HCT116 (cell line): Measurements from ENCODE around the gene EIF3L. TPM values are rescaled to one million over a fixed set of nuclear protein-coding genes. Genes with fewer than 3 reads are reported as not detected.

Experiments used
- ATAC-seq: fragments of 200-7000 bp; cut with Tn5 transposase; 2 replicates; pipeline ENCODE4 v1.9.1; 2020; ENCODE audit warnings: mild to moderate bottlenecking, moderate library complexity
- BruUV-seq: library from RNA; stranded (reverse); fragments of 400-500 nt; replicated peaks from 2 replicates; lab custom pipeline; 2021; lab: Mats Ljungman, UMichigan
- CTCF ChIA-PET: fragments of 300-600 bp; sonication (Branson Sonifier 250); formaldehyde crosslinking; loops from one replicate; lab custom pipeline; 2021; ENCODE audit warnings: antibody characterized with exemption; lab: Charles Lee
- POLR2A ChIA-PET: fragments of 300-600, 350-600 bp; sonication (Branson Sonifier 250); formaldehyde crosslinking; loops from one replicate; lab custom pipeline; 2021; ENCODE audit warnings: antibody characterized with exemption; lab: Charles Lee
- RAD21 ChIA-PET, 2 experiments: fragments of 300-600 bp; sonication (Branson Sonifier 250); formaldehyde crosslinking; loops; one replicate each; lab custom pipeline; 2023; ENCODE audit warnings: low total read pairs in 2 of 2; ENCODE audit not compliant: uncharacterized antibody in 2 of 2, unreplicated experiment in 2 of 2, low non-redundant PET in 1 of 2; lab: Charles Lee
- DNase-seq: peaks from one replicate; pipeline ENCODE4 v3.0.0-alpha.2; 2010; ENCODE audit warnings: low read depth, low spot score
- H2AFZ ChIP-seq: fragments of 200-600 bp; shearing (Covaris generic), sonication (generic); 2 replicates; pipeline ENCODE4 v1.6.1; 2017; ENCODE audit warnings: low read depth, mixed run types, mixed read lengths, antibody characterized with exemption, low read length; ENCODE audit not compliant: poor library complexity, severe bottlenecking
- H3K27ac ChIP-seq: 2 replicates; pipeline ENCODE4 v1.5.1; 2012; ENCODE audit warnings: low read depth, low read length
- H3K27me3 ChIP-seq: fragments of 200-600 bp; sonication (generic); 2 replicates; pipeline ENCODE4 v1.6.1; 2016; ENCODE audit warnings: mixed run types, low read length, mixed read lengths; ENCODE audit not compliant: insufficient read depth
- H3K36me3 ChIP-seq, 2 experiments: fragments of 200-500 bp in 1 of 2; fragments of 200-600 bp in 1 of 2; sonication (Bioruptor generic) in 1 of 2; sonication (generic) in 1 of 2; 2 replicates each; pipeline versions ENCODE4 v1.5.1 to v1.6.1; 2014 to 2016; ENCODE audit warnings: low read length in 2 of 2, inconsistent platforms in 1 of 2, mixed read lengths in 1 of 2, mixed run types in 1 of 2; ENCODE audit not compliant: insufficient read depth in 2 of 2, control insufficient read depth in 1 of 2
- H3K4me1 ChIP-seq, 2 experiments: fragments of 200-600 bp in 1 of 2; sonication (generic) in 1 of 2; 2 replicates each; pipeline versions ENCODE4 v1.5.1 to v1.6.1; 2012 to 2017; ENCODE audit warnings: low read length in 2 of 2, inconsistent platforms in 1 of 2, mild to moderate bottlenecking in 1 of 2, mixed read lengths in 1 of 2, mixed run types in 1 of 2, moderate library complexity in 1 of 2; ENCODE audit not compliant: insufficient read depth in 2 of 2, control insufficient read depth in 1 of 2
- H3K4me2 ChIP-seq: fragments of 200-600 bp; sonication (generic); 2 replicates; pipeline ENCODE4 v1.6.1; 2017; ENCODE audit warnings: mixed run types, low read length, mixed read lengths
- H3K4me3 ChIP-seq, 2 experiments: fragments of 200-600 bp in 1 of 2; sonication (generic) in 1 of 2; replicated peaks in 1 of 2; 2 replicates each; pipeline ENCODE4 v1.5.1; 2011 to 2016; ENCODE audit warnings: low read length in 2 of 2, control low read depth in 1 of 2, low read depth in 1 of 2, mild to moderate bottlenecking in 1 of 2, mixed read lengths in 1 of 2, mixed run types in 1 of 2
- H3K79me2 ChIP-seq: fragments of 200-600 bp; sonication (generic); 2 replicates; pipeline ENCODE4 v1.6.1; 2017; ENCODE audit warnings: mild to moderate bottlenecking, mixed run types, low read length, moderate library complexity, mixed read lengths; ENCODE audit not compliant: insufficient read depth
- H3K9ac ChIP-seq: fragments of 200-600 bp; sonication (generic); 2 replicates; pipeline ENCODE4 v1.6.1; 2016; ENCODE audit warnings: low read length, mixed read lengths
- H3K9me2 ChIP-seq: fragments of 200-600 bp; sonication (generic), shearing (Covaris generic); 2 replicates; pipeline ENCODE4 v1.6.1; 2017; ENCODE audit warnings: mixed run types, mild to moderate bottlenecking, moderate library complexity; ENCODE audit not compliant: insufficient read depth
- H3K9me3 ChIP-seq, 2 experiments: fragments of 200-500 bp in 1 of 2; fragments of 200-600 bp in 1 of 2; sonication (Bioruptor generic) in 1 of 2; sonication (generic) in 1 of 2; 2 replicates each; pipeline ENCODE4 v1.6.1; 2014 to 2017; ENCODE audit warnings: low read length in 2 of 2, mixed read lengths in 2 of 2, inconsistent platforms in 1 of 2, low read depth in 1 of 2, mild to moderate bottlenecking in 1 of 2, mixed run types in 1 of 2, moderate library complexity in 1 of 2; ENCODE audit not compliant: control insufficient read depth in 1 of 2, insufficient read depth in 1 of 2
- H4K20me1 ChIP-seq: fragments of 200-600 bp; sonication (generic), shearing (Covaris generic); 2 replicates; pipeline ENCODE4 v1.6.1; 2017; ENCODE audit warnings: mixed run types, mild to moderate bottlenecking, moderate library complexity; ENCODE audit not compliant: insufficient read depth
- ATF3 ChIP-seq: IDR thresholded peaks from 2 replicates; pipeline ENCODE4 v1.6.1; 2012
- CEBPB ChIP-seq: IDR thresholded peaks from 2 replicates; pipeline ENCODE4 v1.6.1; 2012; ENCODE audit warnings: low read depth
- EGR1 ChIP-seq: IDR thresholded peaks from 2 replicates; pipeline ENCODE4 v1.6.1; 2012; ENCODE audit warnings: low read depth
- ELF1 ChIP-seq: IDR thresholded peaks from 2 replicates; pipeline ENCODE4 v1.6.1; 2012; ENCODE audit warnings: low read depth, borderline replicate concordance
- EZH2 ChIP-seq: fragments of 200-600 bp; sonication (generic); IDR thresholded peaks from 2 replicates; pipeline ENCODE4 v1.6.1; 2017; ENCODE audit warnings: antibody characterized with exemption, mixed run types
- FOSL1 ChIP-seq: IDR thresholded peaks from 2 replicates; pipeline ENCODE4 v1.6.1; 2012; ENCODE audit warnings: low read depth
- POLR2A ChIP-seq: IDR thresholded peaks from 2 replicates; pipeline ENCODE4 v1.7.0; 2011; ENCODE audit warnings: borderline replicate concordance; ENCODE audit not compliant: insufficient read depth, insufficient read length; ENCODE audit errors: extremely low read depth
- REST ChIP-seq: IDR thresholded peaks from 2 replicates; pipeline ENCODE4 v1.6.1; 2012; ENCODE audit warnings: low read depth
- SIN3A ChIP-seq: IDR thresholded peaks from 2 replicates; pipeline ENCODE4 v1.6.1; 2012; ENCODE audit warnings: low read depth
- TCF7L2 ChIP-seq: IDR thresholded peaks from 2 replicates; pipeline ENCODE4 v1.7.0; 2011; ENCODE audit warnings: borderline replicate concordance, inconsistent platforms; ENCODE audit not compliant: insufficient read depth, insufficient read length; ENCODE audit errors: extremely low read depth
- YY1 ChIP-seq: IDR thresholded peaks from 2 replicates; pipeline ENCODE4 v1.6.1; 2011; ENCODE audit warnings: low read length, low read depth, moderate library complexity, mild to moderate bottlenecking; ENCODE audit not compliant: insufficient replicate concordance; ENCODE audit errors: extremely low read depth
- ZFX ChIP-seq: fragments of 450-650 bp; IDR thresholded peaks from 2 replicates; pipeline ENCODE4 v1.6.1; 2017
- ZNF274 ChIP-seq: fragments of 200-500 bp; sonication (Bioruptor generic); IDR thresholded peaks from 2 replicates; pipeline ENCODE4 v1.6.1; 2014; ENCODE audit warnings: mild to moderate bottlenecking, low read depth, low read length, inconsistent platforms
- intact Hi-C: fragments of 100-400 bp; cut with micrococcal nuclease; formaldehyde crosslinking; loops from 2 replicates; pipeline ENCODE4 v1.10.0; 2022
- total RNA-seq: library from RNA; stranded (reverse); gene quantifications from one replicate; pipeline ENCODE4 v1.2.1, GENCODE V29; 2021; ENCODE audit not compliant: unreplicated experiment
- TF ChIP-seq, protein P1 (sequence below): IDR thresholded peaks from 2 replicates; pipeline ENCODE4 v1.6.1; 2011; ENCODE audit warnings: mild to moderate bottlenecking, low read length, moderate library complexity; ENCODE audit not compliant: insufficient replicate concordance; ENCODE audit errors: extremely low read depth
- TF ChIP-seq, protein P2 (sequence below), 3 experiments: fragments of 200-600 bp in 1 of 3; sonication (generic) in 1 of 3; IDR thresholded peaks in 2 of 3; conservative IDR thresholded peaks in 1 of 3; 2 replicates each; pipeline ENCODE4 v1.5.1; 2012 to 2017; ENCODE audit warnings: low read depth in 2 of 3, low read length in 2 of 3, antibody characterized with exemption in 1 of 3, borderline replicate concordance in 1 of 3, control low read depth in 1 of 3, mild to moderate bottlenecking in 1 of 3, mixed read lengths in 1 of 3, mixed run types in 1 of 3, moderate library complexity in 1 of 3; ENCODE audit not compliant: insufficient read depth in 1 of 3

Gene EIF3L
- total RNA-seq, 1 experiment from 2014 or later = 687 TPM

DNA sequence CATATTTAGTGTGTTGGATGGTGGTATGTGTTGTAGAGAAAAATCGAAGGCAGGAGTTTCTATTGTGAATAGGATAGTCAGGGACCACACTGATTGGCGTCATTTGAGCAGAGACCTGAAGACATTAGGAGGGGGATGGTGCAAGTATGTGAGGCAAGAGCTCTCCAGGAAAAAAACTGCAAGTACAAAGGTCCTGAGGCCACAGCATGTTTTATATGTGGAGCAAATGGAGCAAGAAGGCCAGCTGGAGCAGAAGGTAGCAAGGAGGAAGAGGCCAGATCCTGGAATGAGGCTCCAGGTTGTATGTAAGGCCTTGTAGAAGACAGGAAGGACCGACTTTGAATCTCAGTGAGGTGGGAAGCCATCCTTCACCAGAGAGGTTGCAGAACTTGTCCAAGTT is 42.7 kb downstream of the EIF3L start:
- Histone ChIP-seq H3K9me3 (no peaks in the 10 kb centered on the region), H3K27ac (no peak overlapping the region), H3K79me2 (peaks cover 10% of the 10 kb centered on the region; the same call in 1 of the 2 replicates), H3K27me3 (no peaks in the 10 kb centered on the region), H3K4me1 (peaks cover 40 to 46% of the 10 kb centered on the region in 2 experiments), H3K4me2 (no peak overlapping the region), H3K4me3 (no peak overlapping the region), H3K9ac (no peak overlapping the region), H4K20me1 (no peaks in the 10 kb centered on the region), H3K36me3 (peaks cover 17 to 25% of the 10 kb centered on the region in 2 experiments), H3K9me2 (no peaks in the 10 kb centered on the region), H2AFZ (no peak overlapping the region)
- CTCF ChIA-PET = interaction anchor here (0.9 to 1.5 kb wide), 2 partner anchors 28 to 73 kb away, joined by 4 to 5 read pairs; no protein-coding TSS in a partner anchor
- ATAC-seq = no peak
- RAD21 ChIA-PET = no interaction called here
- TF ChIP-seq ZNF274 (no peak), ZFX (no peak), EGR1 (no peak), CEBPB (no peak), ATF3 (no peak), EZH2 (no peak), SIN3A (no peak), REST (no peak), TCF7L2 (no peak), FOSL1 (no peak), YY1 (no peak), ELF1 (no peak), POLR2A (no peak)
- TF ChIP-seq, protein P1, sequence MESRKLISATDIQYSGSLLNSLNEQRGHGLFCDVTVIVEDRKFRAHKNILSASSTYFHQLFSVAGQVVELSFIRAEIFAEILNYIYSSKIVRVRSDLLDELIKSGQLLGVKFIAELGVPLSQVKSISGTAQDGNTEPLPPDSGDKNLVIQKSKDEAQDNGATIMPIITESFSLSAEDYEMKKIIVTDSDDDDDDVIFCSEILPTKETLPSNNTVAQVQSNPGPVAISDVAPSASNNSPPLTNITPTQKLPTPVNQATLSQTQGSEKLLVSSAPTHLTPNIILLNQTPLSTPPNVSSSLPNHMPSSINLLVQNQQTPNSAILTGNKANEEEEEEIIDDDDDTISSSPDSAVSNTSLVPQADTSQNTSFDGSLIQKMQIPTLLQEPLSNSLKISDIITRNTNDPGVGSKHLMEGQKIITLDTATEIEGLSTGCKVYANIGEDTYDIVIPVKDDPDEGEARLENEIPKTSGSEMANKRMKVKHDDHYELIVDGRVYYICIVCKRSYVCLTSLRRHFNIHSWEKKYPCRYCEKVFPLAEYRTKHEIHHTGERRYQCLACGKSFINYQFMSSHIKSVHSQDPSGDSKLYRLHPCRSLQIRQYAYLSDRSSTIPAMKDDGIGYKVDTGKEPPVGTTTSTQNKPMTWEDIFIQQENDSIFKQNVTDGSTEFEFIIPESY = no peak
- TF ChIP-seq, protein P2, sequence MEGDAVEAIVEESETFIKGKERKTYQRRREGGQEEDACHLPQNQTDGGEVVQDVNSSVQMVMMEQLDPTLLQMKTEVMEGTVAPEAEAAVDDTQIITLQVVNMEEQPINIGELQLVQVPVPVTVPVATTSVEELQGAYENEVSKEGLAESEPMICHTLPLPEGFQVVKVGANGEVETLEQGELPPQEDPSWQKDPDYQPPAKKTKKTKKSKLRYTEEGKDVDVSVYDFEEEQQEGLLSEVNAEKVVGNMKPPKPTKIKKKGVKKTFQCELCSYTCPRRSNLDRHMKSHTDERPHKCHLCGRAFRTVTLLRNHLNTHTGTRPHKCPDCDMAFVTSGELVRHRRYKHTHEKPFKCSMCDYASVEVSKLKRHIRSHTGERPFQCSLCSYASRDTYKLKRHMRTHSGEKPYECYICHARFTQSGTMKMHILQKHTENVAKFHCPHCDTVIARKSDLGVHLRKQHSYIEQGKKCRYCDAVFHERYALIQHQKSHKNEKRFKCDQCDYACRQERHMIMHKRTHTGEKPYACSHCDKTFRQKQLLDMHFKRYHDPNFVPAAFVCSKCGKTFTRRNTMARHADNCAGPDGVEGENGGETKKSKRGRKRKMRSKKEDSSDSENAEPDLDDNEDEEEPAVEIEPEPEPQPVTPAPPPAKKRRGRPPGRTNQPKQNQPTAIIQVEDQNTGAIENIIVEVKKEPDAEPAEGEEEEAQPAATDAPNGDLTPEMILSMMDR (IDR thresholded peaks at IDR 0.05 in 2 of 3, conservative IDR thresholded peaks at IDR 0.05 in 1 of 3; ENCODE audit: borderline replicate concordance in 1 of 3, insufficient read depth in 1 of 3, low read depth in 2 of 3, low read length in 2 of 3) = no peak
- BruUV-seq = TSS peak; percentile 23
- intact Hi-C loops = no loop called here
- DNase-seq = no peak
- POLR2A ChIA-PET = interaction anchor here (1.1 kb wide), 1 partner anchor 28 kb away, joined by 3 read pairs; no protein-coding TSS in a partner anchor
